ENCODE measurements around the gene SH3RF2. TPM values are rescaled to one million over a fixed set of nuclear protein-coding genes. Genes with fewer than 3 reads are reported as not detected.

Gene SH3RF2
- total RNA-seq, 1 donor from 2014 or later, result 3.7 TPM

DNA sequence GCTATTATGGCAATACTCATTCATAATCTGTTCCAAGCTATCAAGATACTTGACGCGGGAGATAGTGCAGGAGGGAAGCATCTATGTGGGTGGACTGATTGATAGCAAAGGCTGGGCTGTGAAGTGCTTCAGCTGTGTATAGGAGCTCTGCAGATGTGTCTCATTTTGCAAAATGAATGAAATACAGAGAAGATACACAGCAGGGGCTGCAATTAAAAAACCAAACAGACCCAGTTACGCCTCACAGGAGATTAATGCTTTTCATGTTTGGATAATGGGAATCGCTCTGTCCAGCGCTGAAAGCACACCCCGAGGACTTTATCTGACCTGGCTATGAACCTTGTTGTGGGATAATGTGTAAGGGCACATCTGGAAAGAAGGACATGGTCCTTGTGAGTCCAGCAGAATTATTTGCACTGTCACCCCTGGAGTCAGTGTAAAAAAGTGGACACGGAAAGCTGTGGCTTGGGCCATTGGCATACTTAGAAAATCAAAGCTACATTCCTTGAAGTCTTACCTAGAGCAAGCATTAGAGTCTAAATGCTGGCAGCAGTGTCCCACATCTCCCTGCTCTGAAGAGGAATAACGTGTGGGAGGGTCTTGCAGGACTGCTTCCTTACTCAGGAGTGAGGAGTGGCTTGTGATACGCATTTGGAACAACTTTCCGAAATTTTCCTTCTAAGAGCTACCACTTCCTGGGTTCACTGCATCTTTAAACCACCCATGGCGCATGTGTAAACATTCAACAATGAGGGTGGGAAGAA lies 2.6 kb downstream of the SH3RF2 start:
- Histone ChIP-seq H3K9ac (ENCODE audit: low read depth in 1 of 3, low read length in 3 of 3) (peak overlapping the region in 1 of 3 donors; percentile 60), H3K27ac (ENCODE audit: low read depth, low read length) (no peak overlapping the region), H3K4me3 (ENCODE audit: low read length in 3 of 3) (peak overlapping the region; percentile 7 to 75 (median 73)), H3K4me1 (ENCODE audit: control insufficient read depth in 3 of 3, insufficient read depth in 3 of 3, low read length in 3 of 3) (peaks cover 12 to 38% (median 24%) of the 10 kb centered on the region in 3 donors), H3K9me3 (ENCODE audit: control insufficient read depth in 3 of 3, low read length in 3 of 3) (no peaks in the 10 kb centered on the region), H3K27me3 (ENCODE audit: control insufficient read depth in 3 of 3, insufficient read depth in 3 of 3, low read length in 3 of 3) (no peaks in the 10 kb centered on the region), H3K36me3 (ENCODE audit: control insufficient read depth in 3 of 3, insufficient read depth in 3 of 3, low read length in 3 of 3) (no peaks in the 10 kb centered on the region)

DNA sequence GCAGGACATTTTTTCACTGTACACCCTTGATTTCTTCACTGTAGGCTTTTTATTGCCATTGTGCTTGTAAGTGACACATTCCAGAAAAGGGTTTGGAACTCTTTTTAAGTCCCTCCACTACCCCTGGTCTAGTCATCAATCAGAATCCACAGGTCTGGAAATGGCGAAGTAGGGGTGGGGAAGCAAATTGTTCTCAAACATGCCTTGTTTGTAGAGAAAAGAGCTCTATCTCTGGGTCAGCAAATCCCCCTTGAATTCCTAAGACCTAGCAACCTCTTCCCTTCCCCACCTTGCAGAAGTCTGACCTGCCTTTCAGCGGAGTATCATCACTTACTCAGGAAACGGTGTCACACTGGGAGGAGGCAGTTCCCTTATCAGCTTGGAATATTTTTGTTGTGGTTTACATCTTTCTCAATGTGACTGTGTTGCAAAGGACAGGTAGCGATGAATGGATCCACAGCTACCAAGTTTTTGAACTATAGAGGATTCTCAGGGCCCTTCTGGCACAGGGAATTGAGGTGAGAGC lies 3.2 kb downstream of the SH3RF2 start:
- no peak overlapping the region for H3K27ac ChIP-seq (ENCODE audit: low read depth, low read length)
- H3K36me3 ChIP-seq (ENCODE audit: control insufficient read depth in 3 of 3, insufficient read depth in 3 of 3, low read length in 3 of 3), result no peaks in the 10 kb centered on the region
- H3K4me3 ChIP-seq (ENCODE audit: low read length in 3 of 3), result peak overlapping the region in 1 of 3 donors; percentile 75
- no peaks in the 10 kb centered on the region for H3K9me3 ChIP-seq (ENCODE audit: control insufficient read depth in 3 of 3, low read length in 3 of 3)
- H3K9ac ChIP-seq (ENCODE audit: low read depth in 1 of 3, low read length in 3 of 3), result peak overlapping the region in 1 of 3 donors; percentile 24
- H3K27me3 ChIP-seq (ENCODE audit: control insufficient read depth in 3 of 3, insufficient read depth in 3 of 3, low read length in 3 of 3), result no peaks in the 10 kb centered on the region
- H3K4me1 ChIP-seq (ENCODE audit: control insufficient read depth in 3 of 3, insufficient read depth in 3 of 3, low read length in 3 of 3), result peaks cover 12 to 41% (median 24%) of the 10 kb centered on the region in 3 donors

DNA sequence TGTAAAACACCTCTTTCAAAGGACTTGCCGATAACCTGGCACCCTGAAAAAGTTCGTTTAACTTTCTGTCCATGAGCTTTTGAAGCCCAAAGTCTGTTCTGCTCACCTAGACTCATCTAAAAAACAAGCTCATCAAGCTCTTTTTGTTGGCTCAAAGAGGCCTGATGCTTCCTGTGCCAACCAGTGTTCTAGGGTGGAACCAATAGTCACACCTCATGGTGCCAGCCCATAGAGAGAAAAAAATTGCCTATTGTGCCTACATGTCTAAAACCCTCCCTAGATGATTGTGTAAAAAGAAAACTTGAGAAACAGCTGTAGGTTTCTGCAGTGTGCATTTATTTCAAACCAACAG lies 4.7 kb downstream of the SH3RF2 start:
- peaks cover 17 to 49% (median 24%) of the 10 kb centered on the region in 3 donors for H3K4me1 ChIP-seq (ENCODE audit: control insufficient read depth in 3 of 3, insufficient read depth in 3 of 3, low read length in 3 of 3)
- no peaks in the 10 kb centered on the region for H3K27me3 ChIP-seq (ENCODE audit: control insufficient read depth in 3 of 3, insufficient read depth in 3 of 3, low read length in 3 of 3)
- H3K4me3 ChIP-seq (ENCODE audit: low read length in 3 of 3), result no peak overlapping the region
- no peak overlapping the region for H3K27ac ChIP-seq (ENCODE audit: low read depth, low read length)
- H3K36me3 ChIP-seq (ENCODE audit: control insufficient read depth in 3 of 3, insufficient read depth in 3 of 3, low read length in 3 of 3), result no peaks in the 10 kb centered on the region
- no peaks in the 10 kb centered on the region for H3K9me3 ChIP-seq (ENCODE audit: control insufficient read depth in 3 of 3, low read length in 3 of 3)
- no peak overlapping the region for H3K9ac ChIP-seq (ENCODE audit: low read depth in 1 of 3, low read length in 3 of 3)

DNA sequence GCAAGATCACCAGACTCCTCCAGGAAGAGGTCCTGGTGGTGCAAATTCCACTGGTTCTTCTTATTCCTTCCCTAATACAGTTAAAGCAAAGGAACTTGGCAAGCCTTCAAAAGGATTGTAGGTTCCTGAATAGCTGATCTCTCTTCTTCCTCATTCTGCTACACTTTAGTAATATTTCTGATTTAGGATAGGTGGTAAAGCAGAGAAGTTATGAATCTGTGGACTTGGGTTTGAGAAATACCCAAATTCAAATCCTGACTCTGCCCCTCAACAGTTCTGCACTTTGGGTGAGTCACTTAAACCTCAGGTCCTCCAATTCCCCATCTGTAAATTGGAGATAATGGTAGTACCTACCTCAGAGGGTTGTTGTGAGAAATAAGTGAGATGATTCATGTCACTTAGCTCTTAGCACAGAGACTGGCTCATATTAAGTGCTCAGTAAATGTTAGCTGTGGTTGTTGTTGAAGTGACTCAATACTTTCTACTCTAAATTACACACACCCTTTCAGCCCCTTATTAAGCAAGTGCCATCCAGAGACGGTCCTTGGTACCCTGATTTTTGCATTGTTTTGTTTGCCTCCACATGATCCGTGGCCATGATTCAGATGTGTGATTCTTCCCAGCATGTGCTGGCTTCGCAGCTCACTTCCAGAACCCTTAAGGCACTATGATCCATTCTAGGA lies 5.2 kb downstream of the SH3RF2 start:
- H3K9me3 ChIP-seq (ENCODE audit: control insufficient read depth in 3 of 3, low read length in 3 of 3), result no peaks in the 10 kb centered on the region
- no peaks in the 10 kb centered on the region for H3K36me3 ChIP-seq (ENCODE audit: control insufficient read depth in 3 of 3, insufficient read depth in 3 of 3, low read length in 3 of 3)
- H3K27ac ChIP-seq (ENCODE audit: low read depth, low read length), result no peak overlapping the region
- H3K9ac ChIP-seq (ENCODE audit: low read depth in 1 of 3, low read length in 3 of 3), result no peak overlapping the region
- no peaks in the 10 kb centered on the region for H3K27me3 ChIP-seq (ENCODE audit: control insufficient read depth in 3 of 3, insufficient read depth in 3 of 3, low read length in 3 of 3)
- H3K4me1 ChIP-seq (ENCODE audit: control insufficient read depth in 3 of 3, insufficient read depth in 3 of 3, low read length in 3 of 3), result peaks cover 17 to 55% (median 25%) of the 10 kb centered on the region in 3 donors
- peak overlapping the region in 1 of 3 donors; percentile 13 for H3K4me3 ChIP-seq (ENCODE audit: low read length in 3 of 3)

DNA sequence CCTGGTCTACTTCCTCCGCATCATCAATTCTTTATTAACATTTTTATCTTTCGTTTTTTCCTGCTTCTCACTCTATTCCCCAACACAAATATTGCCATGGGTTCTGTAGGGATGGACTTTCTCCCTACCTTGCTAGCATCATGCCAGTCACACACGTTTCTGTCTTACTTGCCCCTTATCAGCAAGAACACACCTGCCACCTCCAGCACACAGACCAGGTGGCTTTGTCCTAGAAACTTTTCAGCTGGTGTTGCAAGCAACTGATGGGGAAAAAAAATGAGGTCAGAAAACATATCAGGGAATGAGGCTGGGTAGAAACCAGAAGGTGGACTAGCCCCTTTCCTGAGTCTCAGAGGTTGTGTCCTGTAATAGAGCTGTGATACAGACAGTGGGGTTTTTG lies 5.8 kb downstream of the SH3RF2 start:
- Histone ChIP-seq H3K4me1 (ENCODE audit: control insufficient read depth in 3 of 3, insufficient read depth in 3 of 3, low read length in 3 of 3) (peaks cover 17 to 56% (median 25%) of the 10 kb centered on the region in 3 donors), H3K9me3 (ENCODE audit: control insufficient read depth in 3 of 3, low read length in 3 of 3) (no peaks in the 10 kb centered on the region), H3K9ac (ENCODE audit: low read depth in 1 of 3, low read length in 3 of 3) (no peak overlapping the region), H3K4me3 (ENCODE audit: low read length in 3 of 3) (no peak overlapping the region), H3K27me3 (ENCODE audit: control insufficient read depth in 3 of 3, insufficient read depth in 3 of 3, low read length in 3 of 3) (no peaks in the 10 kb centered on the region), H3K27ac (ENCODE audit: low read depth, low read length) (no peak overlapping the region), H3K36me3 (ENCODE audit: control insufficient read depth in 3 of 3, insufficient read depth in 3 of 3, low read length in 3 of 3) (no peaks in the 10 kb centered on the region)

DNA sequence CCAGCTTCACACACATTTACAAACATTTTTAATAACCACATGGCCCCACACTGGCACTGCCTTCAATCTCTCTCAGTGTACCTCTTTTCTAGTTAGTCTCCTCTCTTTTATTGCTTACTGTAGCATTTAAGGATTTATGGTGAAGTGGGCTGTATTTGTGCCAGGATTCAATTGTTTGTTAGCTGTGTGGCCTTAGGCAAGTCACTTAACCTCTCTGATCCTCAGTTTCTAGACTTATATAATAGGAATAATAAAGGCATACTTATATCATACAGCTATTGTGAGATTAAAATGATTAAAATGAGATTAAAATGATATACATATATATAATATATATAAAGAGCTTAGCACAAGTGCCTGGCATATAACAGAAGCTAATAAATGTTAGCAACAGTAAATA lies 6.4 kb downstream of the SH3RF2 start:
- no peak overlapping the region for H3K27ac ChIP-seq (ENCODE audit: low read depth, low read length)
- H3K36me3 ChIP-seq (ENCODE audit: control insufficient read depth in 3 of 3, insufficient read depth in 3 of 3, low read length in 3 of 3), result no peaks in the 10 kb centered on the region
- H3K4me1 ChIP-seq (ENCODE audit: control insufficient read depth in 3 of 3, insufficient read depth in 3 of 3, low read length in 3 of 3), result peaks cover 15 to 50% (median 25%) of the 10 kb centered on the region in 3 donors
- no peaks in the 10 kb centered on the region for H3K9me3 ChIP-seq (ENCODE audit: control insufficient read depth in 3 of 3, low read length in 3 of 3)
- H3K9ac ChIP-seq (ENCODE audit: low read depth in 1 of 3, low read length in 3 of 3), result no peak overlapping the region
- H3K27me3 ChIP-seq (ENCODE audit: control insufficient read depth in 3 of 3, insufficient read depth in 3 of 3, low read length in 3 of 3), result no peaks in the 10 kb centered on the region
- no peak overlapping the region for H3K4me3 ChIP-seq (ENCODE audit: low read length in 3 of 3)

DNA sequence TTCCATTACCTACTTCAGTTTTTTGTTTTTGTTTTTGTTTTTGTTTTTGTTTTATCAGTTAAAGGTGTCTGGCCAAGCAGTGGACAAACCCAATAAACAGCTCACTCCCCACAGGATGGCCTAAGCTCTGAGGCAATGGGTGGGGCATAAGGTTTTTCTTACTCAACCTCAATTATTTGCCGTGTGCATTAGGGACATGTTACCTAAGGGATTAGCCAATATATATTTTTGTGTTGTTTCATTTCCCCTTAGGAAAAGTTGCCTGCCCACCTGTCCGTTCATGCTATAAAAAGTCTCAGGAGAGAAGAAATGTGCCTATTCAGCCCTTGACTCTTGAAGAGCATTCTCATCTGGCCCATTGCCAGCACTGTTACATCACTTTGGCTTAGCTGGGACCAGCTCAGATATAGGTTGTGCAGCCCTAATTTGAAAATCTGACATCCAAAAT lies 7.3 kb downstream of the SH3RF2 start:
- no peaks in the 10 kb centered on the region for H3K27me3 ChIP-seq (ENCODE audit: control insufficient read depth in 3 of 3, insufficient read depth in 3 of 3, low read length in 3 of 3)
- H3K9ac ChIP-seq (ENCODE audit: low read depth in 1 of 3, low read length in 3 of 3), result no peak overlapping the region
- peaks cover 15 to 49% (median 23%) of the 10 kb centered on the region in 3 donors for H3K4me1 ChIP-seq (ENCODE audit: control insufficient read depth in 3 of 3, insufficient read depth in 3 of 3, low read length in 3 of 3)
- no peak overlapping the region for H3K4me3 ChIP-seq (ENCODE audit: low read length in 3 of 3)
- no peak overlapping the region for H3K27ac ChIP-seq (ENCODE audit: low read depth, low read length)
- no peaks in the 10 kb centered on the region for H3K9me3 ChIP-seq (ENCODE audit: control insufficient read depth in 3 of 3, low read length in 3 of 3)
- no peaks in the 10 kb centered on the region for H3K36me3 ChIP-seq (ENCODE audit: control insufficient read depth in 3 of 3, insufficient read depth in 3 of 3, low read length in 3 of 3)

DNA sequence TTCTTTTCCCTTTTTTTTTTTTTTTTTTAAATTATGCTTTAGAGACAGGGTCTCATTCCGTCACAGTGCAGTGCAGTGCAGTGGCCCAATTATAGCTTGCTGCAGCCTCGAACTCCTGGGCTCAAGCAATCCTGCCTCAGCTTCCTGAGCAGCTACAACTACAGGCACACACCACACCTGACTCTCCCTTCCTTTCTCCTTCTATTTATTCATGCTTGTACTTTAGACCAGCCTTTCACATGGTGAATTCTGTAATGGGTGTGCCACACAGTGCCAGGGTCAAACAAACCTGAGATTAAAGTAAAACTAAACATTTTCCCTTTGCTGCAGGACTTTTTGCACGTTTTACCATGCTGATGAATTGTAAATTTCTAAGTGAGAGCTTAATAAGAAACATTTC lies 8.0 kb downstream of the SH3RF2 start:
- Histone ChIP-seq H3K9ac (ENCODE audit: low read depth in 1 of 3, low read length in 3 of 3) (no peak overlapping the region), H3K27ac (ENCODE audit: low read depth, low read length) (no peak overlapping the region), H3K4me1 (ENCODE audit: control insufficient read depth in 3 of 3, insufficient read depth in 3 of 3, low read length in 3 of 3) (peaks cover 12 to 50% (median 24%) of the 10 kb centered on the region in 3 donors), H3K36me3 (ENCODE audit: control insufficient read depth in 3 of 3, insufficient read depth in 3 of 3, low read length in 3 of 3) (no peaks in the 10 kb centered on the region), H3K9me3 (ENCODE audit: control insufficient read depth in 3 of 3, low read length in 3 of 3) (no peaks in the 10 kb centered on the region), H3K27me3 (ENCODE audit: control insufficient read depth in 3 of 3, insufficient read depth in 3 of 3, low read length in 3 of 3) (no peaks in the 10 kb centered on the region), H3K4me3 (ENCODE audit: low read length in 3 of 3) (no peak overlapping the region)

DNA sequence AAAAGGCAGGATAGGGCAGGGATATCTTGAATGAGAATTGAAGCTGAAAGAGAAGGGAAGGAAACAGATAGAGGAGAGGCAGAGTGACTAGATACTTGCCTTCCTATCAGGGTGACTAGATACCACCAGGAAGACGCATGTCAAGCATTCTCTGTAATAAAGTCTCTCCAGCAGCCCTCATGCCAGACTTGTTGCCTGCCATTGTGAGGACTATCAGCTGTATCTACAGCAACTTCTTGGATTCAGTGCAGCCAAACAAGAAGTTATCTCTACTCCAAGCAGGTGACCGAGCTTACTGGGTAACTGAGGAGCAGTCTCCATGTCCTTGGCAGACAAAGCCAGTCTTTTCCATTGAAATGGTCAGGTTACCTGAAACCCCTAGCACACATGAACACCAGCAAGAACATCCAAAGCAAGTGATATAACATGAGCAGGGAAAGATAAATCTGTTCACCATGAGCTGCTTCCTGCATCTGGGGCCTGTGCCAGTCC lies 9.3 kb downstream of the SH3RF2 start:
- peak overlapping the region; percentile 76 for H3K27ac ChIP-seq (ENCODE audit: low read depth, low read length)

More for the DNA sequence above, 9.3 kb downstream of the SH3RF2 start:
- no peaks in the 10 kb centered on the region for H3K9me3 ChIP-seq (ENCODE audit: control insufficient read depth in 3 of 3, low read length in 3 of 3)
- H3K27me3 ChIP-seq (ENCODE audit: control insufficient read depth in 3 of 3, insufficient read depth in 3 of 3, low read length in 3 of 3), result no peaks in the 10 kb centered on the region
- H3K36me3 ChIP-seq (ENCODE audit: control insufficient read depth in 3 of 3, insufficient read depth in 3 of 3, low read length in 3 of 3), result no peaks in the 10 kb centered on the region
- no peak overlapping the region for H3K4me3 ChIP-seq (ENCODE audit: low read length in 3 of 3)
- H3K4me1 ChIP-seq (ENCODE audit: control insufficient read depth in 3 of 3, insufficient read depth in 3 of 3, low read length in 3 of 3), result peaks cover 11 to 49% (median 19%) of the 10 kb centered on the region in 3 donors
- peak overlapping the region in 1 of 3 donors; percentile 4 for H3K9ac ChIP-seq (ENCODE audit: low read depth in 1 of 3, low read length in 3 of 3)

Measured in skeletal muscle tissue (tissue), 4 donors.